ENCODE measurements around the gene SUOX.

GRCh38 chr12:56042843-56043242 lies 45.8 kb downstream of the SUOX start:
- TF ChIP-seq CTCF (IDR thresholded peaks at IDR 0.05): no peak
- no peak for TF ChIP-seq POLR2A (IDR thresholded peaks at IDR 0.05)

Measured in vagina (tissue), 2 donors.